Measurements from ENCODE around the gene TBC1D14.

- no peak for TF ChIP-seq CTCF (IDR thresholded peaks at IDR 0.05; ENCODE audit: low read depth, low read length)
- no peak for TF ChIP-seq EZH2phosphoT487 (IDR thresholded peaks at IDR 0.05; ENCODE audit: low read depth)
Observed at GRCh38 chr4:6941796-6942195, 32.2 kb downstream of the TBC1D14 start.
